Loucy (cell line): ENCODE results near the gene TTC39B.
A peak's percentile ranks its signal among the peaks of the same experiment; 100 is the strongest.

Experiments used
- H2AFZ ChIP-seq: fragments of 200-600 bp; sonication (generic); 2 replicates; pipeline ENCODE4 v1.6.0; 2016; ENCODE audit warnings: antibody characterized with exemption, mild to moderate bottlenecking, low read length, moderate library complexity
- H3F3A ChIP-seq: fragments of 200-600 bp; 2 replicates; pipeline ENCODE4 v1.6.0; 2016; ENCODE audit warnings: antibody characterized with exemption, low read depth, mild to moderate bottlenecking
- H3K27me3 ChIP-seq: fragments of 200-600 bp; sonication (generic); 2 replicates; pipeline ENCODE4 v1.6.1; 2014; ENCODE audit warnings: low read length, mild to moderate bottlenecking; ENCODE audit not compliant: insufficient read depth, poor library complexity, severe bottlenecking
- H3K36me3 ChIP-seq: fragments of 200-600 bp; sonication (generic); 2 replicates; pipeline ENCODE4 v1.6.1; 2016; ENCODE audit warnings: low read length; ENCODE audit not compliant: insufficient read depth
- H3K4me1 ChIP-seq: fragments of 200-600 bp; sonication (generic); 2 replicates; pipeline ENCODE4 v1.5.1; 2014; ENCODE audit warnings: low read length, mild to moderate bottlenecking; ENCODE audit not compliant: insufficient read depth, poor library complexity, severe bottlenecking
- H3K4me2 ChIP-seq: fragments of 200-600 bp; sonication (generic); 2 replicates; pipeline ENCODE4 v1.6.0; 2014; ENCODE audit warnings: antibody characterized with exemption, low read length, low read depth, mild to moderate bottlenecking; ENCODE audit not compliant: poor library complexity, severe bottlenecking
- H3K4me3 ChIP-seq: fragments of 200-600 bp; sonication (generic); 2 replicates; pipeline ENCODE4 v1.5.1; 2014; ENCODE audit warnings: low read length, mild to moderate bottlenecking, mixed read lengths; ENCODE audit not compliant: poor library complexity, severe bottlenecking
- H3K79me2 ChIP-seq: fragments of 200-600 bp; sonication (generic); 2 replicates; pipeline ENCODE4 v1.6.1; 2014; ENCODE audit warnings: low read length; ENCODE audit not compliant: insufficient read depth
- H3K9ac ChIP-seq: fragments of 200-600 bp; sonication (generic); 2 replicates; pipeline ENCODE4 v1.6.0; 2014; ENCODE audit warnings: mild to moderate bottlenecking, low read depth, low read length, moderate library complexity; ENCODE audit not compliant: poor library complexity, severe bottlenecking
- H3K9me2 ChIP-seq: fragments of 200-600 bp; sonication (generic); replicated peaks from 2 replicates; pipeline ENCODE4 v1.6.1; 2016; ENCODE audit warnings: low read depth, low read length, mixed read lengths
- H3K9me3 ChIP-seq: fragments of 200-600 bp; sonication (generic); 2 replicates; pipeline ENCODE4 v1.6.1; 2014; ENCODE audit warnings: mild to moderate bottlenecking, antibody characterized with exemption, low read length, low read depth; ENCODE audit not compliant: insufficient read depth
- H4K20me1 ChIP-seq: fragments of 200-600 bp; sonication (generic); 2 replicates; pipeline ENCODE4 v1.6.0; 2014; ENCODE audit warnings: antibody characterized with exemption, low read length, mild to moderate bottlenecking; ENCODE audit not compliant: insufficient read depth, poor library complexity, severe bottlenecking
- EZH2phosphoT487 ChIP-seq: fragments of 200-600 bp; IDR thresholded peaks from 2 replicates; pipeline ENCODE4 v1.6.1; 2018; ENCODE audit warnings: antibody characterized with exemption, mild to moderate bottlenecking, moderate library complexity, borderline replicate concordance
- TF ChIP-seq, protein P1 (sequence below): fragments of 200-600 bp; sonication (generic); conservative IDR thresholded peaks from 2 replicates; pipeline ENCODE4 v1.5.1; 2014; ENCODE audit warnings: mild to moderate bottlenecking, antibody characterized with exemption, low read length

Gene TTC39B

DNA sequence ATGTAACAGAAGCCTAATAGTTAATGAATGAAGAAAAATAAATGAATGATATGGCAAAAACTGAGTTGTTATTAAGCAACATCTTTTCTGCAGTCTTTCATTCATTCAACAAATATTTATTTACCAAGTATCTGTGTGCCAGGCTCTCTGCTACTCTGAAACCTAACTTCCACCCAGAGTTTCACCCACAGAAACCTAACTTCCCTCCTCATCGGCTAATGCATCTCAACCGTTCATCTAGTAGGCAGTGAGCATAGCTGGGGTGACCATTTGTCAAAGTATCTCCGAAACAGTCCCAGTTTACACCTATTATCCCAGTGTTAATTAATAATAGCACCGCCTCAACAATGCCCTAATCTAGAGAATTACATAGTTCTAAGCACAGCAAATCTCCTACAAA lies 1.5 kb downstream of the TTC39B start:
- no peak for TF ChIP-seq EZH2phosphoT487
- TF ChIP-seq, protein P1, sequence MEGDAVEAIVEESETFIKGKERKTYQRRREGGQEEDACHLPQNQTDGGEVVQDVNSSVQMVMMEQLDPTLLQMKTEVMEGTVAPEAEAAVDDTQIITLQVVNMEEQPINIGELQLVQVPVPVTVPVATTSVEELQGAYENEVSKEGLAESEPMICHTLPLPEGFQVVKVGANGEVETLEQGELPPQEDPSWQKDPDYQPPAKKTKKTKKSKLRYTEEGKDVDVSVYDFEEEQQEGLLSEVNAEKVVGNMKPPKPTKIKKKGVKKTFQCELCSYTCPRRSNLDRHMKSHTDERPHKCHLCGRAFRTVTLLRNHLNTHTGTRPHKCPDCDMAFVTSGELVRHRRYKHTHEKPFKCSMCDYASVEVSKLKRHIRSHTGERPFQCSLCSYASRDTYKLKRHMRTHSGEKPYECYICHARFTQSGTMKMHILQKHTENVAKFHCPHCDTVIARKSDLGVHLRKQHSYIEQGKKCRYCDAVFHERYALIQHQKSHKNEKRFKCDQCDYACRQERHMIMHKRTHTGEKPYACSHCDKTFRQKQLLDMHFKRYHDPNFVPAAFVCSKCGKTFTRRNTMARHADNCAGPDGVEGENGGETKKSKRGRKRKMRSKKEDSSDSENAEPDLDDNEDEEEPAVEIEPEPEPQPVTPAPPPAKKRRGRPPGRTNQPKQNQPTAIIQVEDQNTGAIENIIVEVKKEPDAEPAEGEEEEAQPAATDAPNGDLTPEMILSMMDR = no peak
- H3K9ac ChIP-seq = peak overlapping the region; percentile 69
- H3F3A ChIP-seq = peaks cover 4% of the 10 kb centered on the region; the same call in 1 of the 2 replicates
- no peaks in the 10 kb centered on the region for H3K27me3 ChIP-seq
- peak overlapping the region; percentile 89 for H3K4me3 ChIP-seq
- peaks cover 33% of the 10 kb centered on the region; the same call in 1 of the 2 replicates for H3K79me2 ChIP-seq
- no peaks in the 10 kb centered on the region for H3K36me3 ChIP-seq
- H4K20me1 ChIP-seq = no peaks in the 10 kb centered on the region
- no peaks in the 10 kb centered on the region for H3K9me3 ChIP-seq
- H2AFZ ChIP-seq = no peak overlapping the region
- peaks cover 32% of the 10 kb centered on the region for H3K4me1 ChIP-seq
- no peaks in the 10 kb centered on the region for H3K9me2 ChIP-seq
- peak overlapping the region; percentile 74 for H3K4me2 ChIP-seq

DNA sequence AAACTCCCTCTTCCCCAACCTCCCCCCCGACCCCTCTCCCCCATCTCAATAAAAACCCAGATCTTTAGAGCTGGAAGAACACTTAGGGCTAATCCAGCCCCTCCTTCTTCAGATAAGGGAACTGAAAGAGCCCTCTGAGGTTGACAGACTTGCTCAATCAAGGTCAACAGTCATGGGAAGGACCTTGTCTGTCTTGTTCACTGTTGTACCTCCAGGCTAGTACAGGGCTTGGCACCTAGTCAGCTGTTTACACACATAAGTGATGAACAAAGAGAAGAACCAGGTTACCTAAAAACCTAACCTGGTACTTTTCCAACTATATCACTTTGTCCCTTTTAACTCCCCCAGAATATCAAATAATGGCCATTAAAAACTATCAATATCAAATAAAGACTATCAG lies 2.4 kb downstream of the TTC39B start:
- Histone ChIP-seq H3K9ac (no peak overlapping the region), H4K20me1 (no peaks in the 10 kb centered on the region), H3F3A (peaks cover 10% of the 10 kb centered on the region), H3K79me2 (peaks cover 33% of the 10 kb centered on the region; the same call in 1 of the 2 replicates), H3K9me2 (no peaks in the 10 kb centered on the region), H3K36me3 (no peaks in the 10 kb centered on the region), H3K9me3 (no peaks in the 10 kb centered on the region), H3K4me1 (peaks cover 35% of the 10 kb centered on the region), H3K4me2 (peak overlapping the region; percentile 74), H3K4me3 (no peak overlapping the region), H3K27me3 (no peaks in the 10 kb centered on the region), H2AFZ (no peak overlapping the region)
- TF ChIP-seq EZH2phosphoT487 = no peak
- TF ChIP-seq, protein P1 = no peak

DNA sequence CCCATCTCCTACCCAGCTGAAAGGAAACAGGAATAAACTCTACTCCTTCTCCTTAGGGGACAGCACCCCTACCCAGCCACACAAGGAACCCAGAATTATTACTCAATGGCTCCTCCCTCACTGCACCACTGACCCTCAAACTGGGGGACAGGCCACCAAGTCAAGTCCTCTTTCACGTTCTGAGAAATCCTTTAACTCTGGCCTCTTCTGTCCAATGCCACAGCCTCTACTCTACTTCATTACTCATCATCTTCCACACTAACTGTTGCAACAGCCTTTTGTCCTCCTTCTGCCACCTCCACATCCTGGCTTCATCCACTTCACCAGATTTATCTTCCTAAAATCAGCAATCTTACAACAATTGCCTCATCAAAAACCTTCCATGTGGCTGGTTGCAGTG lies 6.8 kb downstream of the TTC39B start:
- Histone ChIP-seq H3K79me2 (peaks cover 47% of the 10 kb centered on the region), H3K4me2 (peak overlapping the region; percentile 94)

More for the DNA sequence above, 6.8 kb downstream of the TTC39B start:
- Histone ChIP-seq H3K4me3 (peak overlapping the region; percentile 74), H4K20me1 (no peaks in the 10 kb centered on the region), H3K4me1 (peaks cover 66% of the 10 kb centered on the region), H3K9me2 (no peaks in the 10 kb centered on the region), H3F3A (peaks cover 18% of the 10 kb centered on the region), H3K27me3 (no peaks in the 10 kb centered on the region), H3K9ac (peak overlapping the region; percentile 75), H2AFZ (no peak overlapping the region), H3K9me3 (peaks cover 5% of the 10 kb centered on the region; the same call in 1 of the 2 replicates), H3K36me3 (peaks cover 6% of the 10 kb centered on the region; the same call in 1 of the 2 replicates)
- TF ChIP-seq, protein P1 = no peak
- TF ChIP-seq EZH2phosphoT487 = no peak
